Thymus (tissue), 11 donors: Measurements from ENCODE around the gene FFAR2. TPM values are rescaled to one million over a fixed set of nuclear protein-coding genes. Genes with fewer than 3 reads are reported as not detected.
"Not testable (repeated sequence)": the region's sequence is repeated elsewhere in the genome, so short reads cannot be mapped to it uniquely, and the experiment has no call there.

Experiments
- DNase-seq, 9 donors: peaks; one replicate each; pipeline ENCODE4 v3.0.0-alpha.2; 2013; ENCODE audit warnings: low spot score in 9 of 9, low read depth in 6 of 9, missing footprints in 1 of 9
- H3K27ac ChIP-seq, 2 donors: one replicate each; pipeline ENCODE4 v1.5.1; 2013; ENCODE audit warnings: control low read depth in 1 of 2, low read depth in 1 of 2, low read length in 1 of 2, mild to moderate bottlenecking in 1 of 2, moderate library complexity in 1 of 2
- H3K27me3 ChIP-seq, 2 donors: one replicate each; pipeline ENCODE4 v1.5.1; 2013; ENCODE audit warnings: low read length in 1 of 2; ENCODE audit not compliant: control insufficient read depth in 2 of 2, insufficient read depth in 1 of 2
- H3K36me3 ChIP-seq, 2 donors: one replicate each; pipeline ENCODE4 v1.5.1; 2013; ENCODE audit warnings: low read length in 1 of 2, mild to moderate bottlenecking in 1 of 2, moderate library complexity in 1 of 2; ENCODE audit not compliant: control insufficient read depth in 2 of 2, insufficient read depth in 2 of 2
- H3K4me1 ChIP-seq, 2 donors: one replicate each; pipeline ENCODE4 v1.5.1; 2013; ENCODE audit warnings: low read length in 2 of 2; ENCODE audit not compliant: control insufficient read depth in 2 of 2, insufficient read depth in 2 of 2
- H3K4me3 ChIP-seq, 2 donors: one replicate each; pipeline ENCODE4 v1.5.1; 2013; ENCODE audit warnings: low read length in 2 of 2, control low read depth in 1 of 2, mild to moderate bottlenecking in 1 of 2
- H3K9me3 ChIP-seq, 2 donors: one replicate each; pipeline ENCODE4 v1.5.1; 2013; ENCODE audit warnings: low read length in 1 of 2, mild to moderate bottlenecking in 1 of 2; ENCODE audit not compliant: control insufficient read depth in 2 of 2, insufficient read depth in 1 of 2
- WGBS: extraction: QIAGEN DNeasy Blood & Tissue Kit; methylation state at CpG from one replicate; pipeline ENCODE4 v1.1.7; 2013; 5-methylcytosine and 5-hydroxymethylcytosine counted together
- polyA plus RNA-seq: library from polyadenylated mRNA; stranded (reverse); fragments of 200-250 nt; gene quantifications from one replicate; pipeline ENCODE4 v1.2.3, GENCODE V29; 2013
- total RNA-seq: library from RNA; stranded (reverse); fragments of 120-200 nt; gene quantifications from one replicate; pipeline ENCODE4 v1.2.4, GENCODE V29; 2013
- donor health status: healthy.

FFAR2 gene
- total and polyA plus RNA-seq, 2 donors, result 0.47 to 1.1 TPM

DNA sequence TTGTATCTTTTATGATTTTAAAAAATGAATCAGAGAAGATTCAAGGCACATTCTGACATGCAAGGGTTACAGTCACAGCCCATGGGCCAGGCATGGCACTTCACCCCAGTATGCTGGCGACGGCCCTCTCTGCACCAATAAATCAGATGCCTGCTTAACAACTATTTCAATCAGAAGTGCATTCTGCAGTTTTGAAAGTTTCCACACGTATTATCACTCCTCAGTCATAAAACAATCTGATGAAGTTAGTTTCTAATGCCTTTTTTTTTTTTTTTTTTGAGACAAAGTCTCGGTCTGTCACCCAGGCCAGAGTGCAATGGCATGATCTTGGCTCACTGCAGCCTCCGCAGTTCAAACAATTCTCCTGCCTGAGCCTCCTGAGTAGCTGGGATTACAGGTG is 28.3 kb upstream of the FFAR2 start:
- Histone ChIP-seq H3K4me3 (no peak overlapping the region), H3K9me3 (no peaks in the 10 kb centered on the region), H3K4me1 (no peaks in the 10 kb centered on the region), H3K36me3 (no peaks in the 10 kb centered on the region), H3K27ac (no peak overlapping the region), H3K27me3 (peaks cover 0 to 2% of the 10 kb centered on the region in 2 donors)
- DNase-seq, result no peak
- 94% methylated on average over 5 of the region's 5 CpGs for WGBS

DNA sequence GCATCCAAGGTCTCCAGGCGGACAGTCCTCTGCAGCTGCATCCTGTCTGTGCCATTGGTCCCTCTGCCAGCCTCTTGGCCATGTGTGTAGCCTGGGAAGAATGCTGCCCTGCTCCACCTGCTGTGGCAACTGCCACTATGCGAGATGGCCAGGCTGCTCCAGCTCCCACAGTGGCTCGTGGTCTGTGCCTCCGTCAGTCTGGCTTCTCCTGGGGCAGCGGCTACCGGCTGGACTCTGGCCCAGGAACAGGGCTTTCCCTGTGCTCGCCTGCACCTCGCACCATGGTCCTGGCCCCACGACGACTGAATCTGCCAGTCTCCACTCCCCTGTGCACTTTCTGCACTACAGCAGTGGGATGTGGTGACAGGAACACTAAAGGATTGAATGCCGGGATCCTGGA is 26.7 kb upstream of the FFAR2 start:
- Histone ChIP-seq H3K27me3 (peaks cover 0 to 2% of the 10 kb centered on the region in 2 donors), H3K9me3 (no peaks in the 10 kb centered on the region), H3K4me1 (no peaks in the 10 kb centered on the region), H3K4me3 (no peak overlapping the region), H3K27ac (no peak overlapping the region), H3K36me3 (no peaks in the 10 kb centered on the region)
- WGBS, result 80% methylated on average over 11 of the region's 11 CpGs
- DNase-seq, result no peak

DNA sequence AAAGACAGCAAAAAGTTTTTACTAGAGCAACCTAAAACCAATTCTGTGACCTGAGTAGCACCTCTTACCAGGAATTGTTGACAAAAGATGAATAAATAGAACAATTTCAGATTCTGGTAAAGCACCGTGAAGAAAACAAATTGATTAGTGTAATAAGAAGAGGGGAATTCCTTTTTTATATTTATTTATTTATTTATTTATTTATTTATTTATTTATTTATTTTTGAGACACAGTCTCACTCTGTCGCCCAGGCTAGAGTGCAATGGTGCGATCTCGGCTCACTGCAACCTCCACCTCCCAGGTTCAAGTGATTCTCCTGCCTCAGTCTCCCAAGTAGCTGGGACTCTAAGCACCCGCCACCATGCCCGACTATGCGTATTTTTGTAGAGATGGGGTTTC is 24.7 kb upstream of the FFAR2 start:
- 95% methylated on average over 7 of the region's 7 CpGs for WGBS
- not testable (repeated sequence) for H3K27ac ChIP-seq, H3K4me1 ChIP-seq, H3K27me3 ChIP-seq, H3K9me3 ChIP-seq, DNase-seq, H3K36me3 ChIP-seq, H3K4me3 ChIP-seq

DNA sequence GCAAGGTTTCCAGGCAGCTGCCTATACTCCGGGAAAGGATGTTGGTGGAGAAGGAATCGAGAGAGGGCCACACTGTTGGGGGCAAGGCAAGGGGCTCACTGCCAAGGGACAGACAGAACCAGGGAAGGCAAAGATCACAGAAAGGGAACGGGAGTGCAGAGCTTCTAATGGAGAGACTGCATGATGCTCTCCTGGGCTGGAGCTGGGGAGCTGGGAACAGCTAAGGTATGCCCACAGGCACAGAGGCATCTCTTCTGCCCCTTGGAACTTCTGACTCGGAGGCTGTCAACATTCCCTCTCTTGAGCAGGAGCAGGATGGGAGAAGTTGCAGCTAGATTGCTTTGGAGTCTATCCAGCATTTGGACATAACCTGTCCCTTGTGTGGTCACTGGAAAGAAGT is 22.4 kb upstream of the FFAR2 start:
- no peak for DNase-seq
- H3K4me1 ChIP-seq, result no peaks in the 10 kb centered on the region
- H3K9me3 ChIP-seq, result peaks cover 0 to 3% of the 10 kb centered on the region in 2 donors
- no peaks in the 10 kb centered on the region for H3K36me3 ChIP-seq
- no peaks in the 10 kb centered on the region for H3K27me3 ChIP-seq
- no peak overlapping the region for H3K27ac ChIP-seq
- no peak overlapping the region for H3K4me3 ChIP-seq
- WGBS, result 96% methylated on average over 4 of the region's 4 CpGs

DNA sequence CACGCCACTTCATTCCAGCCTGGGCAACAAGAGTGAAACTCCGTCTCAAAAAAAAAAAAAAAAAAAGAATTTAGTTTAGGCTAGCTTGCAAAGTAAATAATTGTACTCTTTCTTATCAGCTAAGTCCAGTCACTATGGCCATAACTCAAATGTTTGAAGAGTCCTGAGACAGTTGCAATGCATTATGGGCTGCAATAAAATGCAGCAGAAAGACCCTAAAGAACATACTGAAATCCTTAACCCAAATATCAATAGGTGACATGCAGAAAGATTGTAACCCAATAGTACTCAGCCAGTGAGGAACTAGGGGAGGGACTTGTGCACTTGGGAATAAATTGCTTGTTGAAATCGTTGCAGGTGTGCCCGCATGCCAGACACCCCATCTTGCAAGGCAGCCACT is 20.9 kb upstream of the FFAR2 start:
- Histone ChIP-seq H3K36me3 (no peaks in the 10 kb centered on the region), H3K4me1 (no peaks in the 10 kb centered on the region), H3K27ac (no peak overlapping the region), H3K27me3 (no peaks in the 10 kb centered on the region), H3K4me3 (no peak overlapping the region), H3K9me3 (peaks cover 1 to 7% of the 10 kb centered on the region in 2 donors)
- 88% methylated on average over 4 of the region's 4 CpGs for WGBS
- DNase-seq, result no peak

DNA sequence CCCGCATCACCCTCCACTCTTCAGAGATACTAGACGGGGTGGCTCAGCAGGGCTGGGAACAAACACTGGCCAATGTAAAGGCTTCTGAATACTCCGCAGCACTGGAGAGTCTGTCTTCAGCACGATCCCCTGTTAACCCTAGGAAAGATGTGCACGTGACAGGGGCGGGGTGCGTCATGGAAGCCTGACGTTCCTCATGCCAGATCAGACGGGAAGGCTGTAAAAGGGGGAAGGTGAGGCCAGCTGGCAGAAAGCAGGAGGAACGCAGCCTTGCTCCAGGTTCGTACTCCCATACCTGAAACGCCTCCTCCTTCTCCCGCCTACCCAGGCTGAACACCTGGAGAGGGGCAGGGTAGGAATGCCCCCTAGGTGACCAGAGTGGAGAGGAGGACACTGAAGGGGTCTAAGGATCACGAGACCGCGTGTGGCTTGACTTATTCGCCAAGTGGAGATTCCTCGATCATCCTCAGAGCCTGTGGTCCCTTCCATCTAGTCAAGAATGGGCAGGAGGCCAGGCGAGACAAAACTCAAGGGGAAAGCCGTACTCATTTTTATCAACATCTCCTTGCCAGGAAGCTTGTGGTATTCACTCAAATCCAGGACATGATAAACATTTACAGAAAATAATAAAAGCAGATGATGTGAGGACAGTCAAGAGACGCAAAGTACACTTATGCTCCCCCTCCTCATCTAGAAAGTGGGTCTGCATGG is 18.2 kb upstream of the FFAR2 start:
- no peak overlapping the region for H3K27ac ChIP-seq
- no peaks in the 10 kb centered on the region for H3K4me1 ChIP-seq
- DNase-seq, result no peak
- H3K27me3 ChIP-seq, result no peaks in the 10 kb centered on the region
- H3K4me3 ChIP-seq, result no peak overlapping the region
- no peaks in the 10 kb centered on the region for H3K36me3 ChIP-seq
- 93% methylated on average over 21 of the region's 21 CpGs for WGBS
- peaks cover 1 to 7% of the 10 kb centered on the region in 2 donors for H3K9me3 ChIP-seq

DNA sequence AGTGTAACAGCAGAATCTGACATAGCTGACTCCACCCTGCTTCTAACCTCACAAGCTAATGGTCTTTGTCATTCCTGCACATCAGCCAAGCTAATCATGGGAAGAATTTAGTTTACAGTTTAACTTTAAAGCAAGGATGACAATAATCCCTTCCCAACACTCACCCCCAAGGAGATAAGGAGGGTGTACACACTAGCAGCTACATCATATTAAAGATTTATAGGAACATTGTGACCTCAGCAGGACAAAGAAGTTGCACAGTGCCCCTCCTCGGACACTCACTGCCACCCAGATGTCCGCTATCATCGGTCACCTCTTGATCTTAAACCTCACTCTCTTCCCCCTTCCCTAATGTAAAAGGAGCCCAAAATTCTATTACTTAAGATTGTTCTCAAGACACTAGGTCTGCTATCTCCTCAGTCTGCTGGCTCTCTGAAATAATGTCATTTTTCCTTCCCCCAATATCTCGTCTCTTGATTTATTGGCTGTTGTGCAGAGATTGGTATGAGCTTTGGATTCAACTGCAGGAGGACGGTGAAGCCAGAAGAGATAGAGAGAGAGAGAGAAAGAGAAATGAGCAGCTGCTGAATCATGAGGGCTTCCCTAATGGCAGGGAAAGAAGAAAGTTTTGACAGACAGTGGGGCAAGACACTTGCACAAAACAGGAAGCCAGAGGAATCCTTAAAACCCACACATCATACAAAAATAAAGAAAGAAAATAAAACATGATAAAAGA is 17.5 kb upstream of the FFAR2 start:
- Histone ChIP-seq H3K36me3 (no peaks in the 10 kb centered on the region), H3K4me3 (no peak overlapping the region), H3K4me1 (no peaks in the 10 kb centered on the region), H3K9me3 (peaks cover 1 to 7% of the 10 kb centered on the region in 2 donors), H3K27ac (no peak overlapping the region), H3K27me3 (no peaks in the 10 kb centered on the region)
- 63% methylated on average over 5 of the region's 5 CpGs for WGBS
- DNase-seq, result no peak

DNA sequence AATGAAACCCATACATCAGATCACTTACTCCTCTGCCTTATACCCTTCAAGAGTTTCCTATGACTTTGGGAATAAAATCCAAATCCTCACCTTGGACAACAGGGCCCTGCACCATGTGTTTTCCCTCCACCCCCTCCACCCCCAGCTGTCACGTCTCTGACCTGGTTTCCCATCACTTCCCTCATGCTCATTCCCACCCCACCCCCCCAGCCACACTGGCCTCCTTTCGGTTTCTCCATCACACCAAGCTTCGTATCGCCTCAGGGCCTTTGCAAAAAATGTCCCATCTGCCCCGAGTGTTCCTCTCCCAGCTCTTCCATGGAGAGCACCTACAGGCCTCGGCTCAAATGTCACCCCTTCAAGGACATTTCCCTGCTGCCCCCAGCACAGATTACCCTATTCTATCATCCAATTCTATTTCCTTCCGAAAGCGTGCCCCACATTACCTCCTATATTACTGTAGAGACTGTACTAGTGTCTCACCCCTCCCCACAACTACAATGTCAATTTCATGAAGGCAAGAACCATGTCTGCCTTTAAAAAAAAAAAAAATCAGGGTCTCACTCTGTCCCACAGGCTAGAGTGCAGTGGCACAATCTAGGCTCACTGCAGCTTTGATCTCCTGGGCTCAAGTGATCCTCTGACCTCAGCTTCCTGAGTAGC is 16.8 kb upstream of the FFAR2 start:
- H3K36me3 ChIP-seq, result no peaks in the 10 kb centered on the region
- H3K27me3 ChIP-seq, result no peaks in the 10 kb centered on the region
- no peak overlapping the region for H3K27ac ChIP-seq
- no peaks in the 10 kb centered on the region for H3K4me1 ChIP-seq
- WGBS, result 83% methylated on average over 8 of the region's 8 CpGs
- H3K4me3 ChIP-seq, result no peak overlapping the region
- no peak for DNase-seq
- peaks cover 1 to 7% of the 10 kb centered on the region in 2 donors for H3K9me3 ChIP-seq

DNA sequence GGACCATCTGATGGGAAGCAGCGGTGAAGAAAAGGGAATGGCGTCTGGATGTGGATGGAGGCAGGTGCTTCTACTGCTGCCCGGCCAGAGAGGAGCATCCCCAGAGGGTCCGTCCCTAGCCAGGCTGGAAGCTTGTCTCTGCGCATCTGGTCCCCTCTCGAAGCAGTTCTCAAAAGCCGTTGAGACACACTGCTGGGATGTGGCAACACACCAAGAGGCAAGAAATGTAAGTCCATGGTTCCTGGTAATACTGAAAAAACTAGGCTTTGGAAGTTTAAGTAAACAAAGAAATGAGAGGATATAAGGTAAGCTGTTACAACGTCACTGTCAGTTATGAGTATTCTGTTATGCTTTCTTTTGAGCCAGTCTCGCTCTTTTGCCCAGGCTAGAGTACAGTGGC is 15.1 kb upstream of the FFAR2 start:
- 94% methylated on average over 9 of the region's 9 CpGs for WGBS
- H3K9me3 ChIP-seq, result peaks cover 1 to 7% of the 10 kb centered on the region in 2 donors
- H3K4me3 ChIP-seq, result no peak overlapping the region
- DNase-seq, result no peak
- peaks cover 0 to 4% of the 10 kb centered on the region in 2 donors for H3K27me3 ChIP-seq
- H3K36me3 ChIP-seq, result no peaks in the 10 kb centered on the region
- H3K27ac ChIP-seq, result no peak overlapping the region
- H3K4me1 ChIP-seq, result peaks cover 0 to 3% of the 10 kb centered on the region in 2 donors
